ENCODE data around the gene MT3. TPM values are rescaled to one million over a fixed set of nuclear protein-coding genes. Genes with fewer than 3 reads are reported as not detected.
A peak's percentile ranks its signal among the peaks of the same experiment; 100 is the strongest.

Gene MT3
- total and polyA plus RNA-seq, 2 of the 13 experiments (the other 11 are each of a cell fraction or from before 2014, with no cell fraction given), result not detected

GRCh38 chr16:56628486-56629350 is 39.4 kb downstream of the MT3 start:
- DNase-seq (ENCODE audit: low spot score) (peak; percentile 26), FAIRE-seq (peak; percentile 81), ATAC-seq (no peak)
- no peaks in the 10 kb centered on the region for H3K79me2 ChIP-seq (ENCODE audit: insufficient read depth, low read length)
- CTCF ChIA-PET (ENCODE audit: low intra/inter-chr PET ratio, low total read pairs), result no interaction called here
- H2AFZ ChIP-seq (ENCODE audit: low read length), result no peak overlapping the region
- no TSS peak for BruUV-seq (replicated peaks)
- no peak overlapping the region for H3K9ac ChIP-seq (ENCODE audit: insufficient read depth, low read depth, low read length)
- H3K4me1 ChIP-seq (ENCODE audit: insufficient read depth, low read length), result peaks cover 51% of the 10 kb centered on the region
- POLR2A ChIA-PET, result no interaction called here
- no peak overlapping the region for H3K27ac ChIP-seq (ENCODE audit: extremely low read length, insufficient read depth, low read length)
- H3K9me3 ChIP-seq (ENCODE audit: low read length), result no peaks in the 10 kb centered on the region
- no peak overlapping the region for H3K4me2 ChIP-seq (ENCODE audit: low read depth, low read length)
- H3K4me3 ChIP-seq (replicated peaks in 1 of 3; ENCODE audit: insufficient read depth in 1 of 3, low read depth in 2 of 3, low read length in 3 of 3), result no peak overlapping the region
- intact Hi-C loops (cut with micrococcal nuclease; ENCODE audit: unreplicated experiment), result no loop called here
- H4K20me1 ChIP-seq (ENCODE audit: insufficient read depth, low read length), result no peaks in the 10 kb centered on the region
- no peaks in the 10 kb centered on the region for H3K36me3 ChIP-seq (replicated peaks in 1 of 2; ENCODE audit: control insufficient read depth in 1 of 2, insufficient read depth in 2 of 2, low read length in 2 of 2)
- in situ Hi-C loops (cut with HindIII; ENCODE audit: extremely low pct_ligation_motif_present, low pct_unique_long_range_greater_than_20kb), result no loop called here
- WGBS (ENCODE audit: low lambda C conversion rate), result 32% methylated on average over 9 of the region's 9 CpGs
- peaks cover 6 to 59% of the 10 kb centered on the region in 2 experiments; a peak in 4 of 5 replicates for H3K27me3 ChIP-seq (ENCODE audit: control insufficient read depth in 1 of 2, insufficient read depth in 2 of 2, low read length in 2 of 2)
- TF ChIP-seq ZFX (CRISPR knock-in tag; IDR thresholded peaks at IDR 0.05; ENCODE audit: low read depth) (0 out of 2 replicates have a peak, but pooled peaks have one; percentile 26), SRSF4 (IDR thresholded peaks at IDR 0.05; ENCODE audit: low read depth, low read length, poor library complexity, severe bottlenecking) (no peak), CTCF (CRISPR knock-in tag; IDR thresholded peaks at IDR 0.05) (peak; percentile 64), ZBTB37 (CRISPR knock-in tag; IDR thresholded peaks at IDR 0.05) (no peak), ZNF205 (CRISPR knock-in tag; IDR thresholded peaks at IDR 0.05) (no peak), ZNF121 (CRISPR knock-in tag; IDR thresholded peaks at IDR 0.05) (0 out of 2 replicates have a peak, but pooled peaks have one; percentile 36), ZNF33A (CRISPR knock-in tag; IDR thresholded peaks at IDR 0.05; ENCODE audit: borderline replicate concordance) (no peak), SOX6 (IDR thresholded peaks at IDR 0.05) (no peak), SOX6 (CRISPR knock-in tag; IDR thresholded peaks at IDR 0.05) (no peak), USF2 (IDR thresholded peaks at IDR 0.05; ENCODE audit: low read depth, low read length) (no peak), USF2 (CRISPR knock-in tag; IDR thresholded peaks at IDR 0.05; ENCODE audit: borderline replicate concordance) (no peak), ZNF292 (CRISPR knock-in tag; IDR thresholded peaks at IDR 0.05; ENCODE audit: borderline replicate concordance, low read depth) (no peak), HMGA1 (CRISPR knock-in tag; conservative IDR thresholded peaks at IDR 0.05) (no peak), ZNF598 (CRISPR knock-in tag; IDR thresholded peaks at IDR 0.05; ENCODE audit: borderline replicate concordance) (no peak), TSC22D2 (CRISPR knock-in tag; IDR thresholded peaks at IDR 0.05; ENCODE audit: borderline replicate concordance) (no peak), ZNF337 (CRISPR knock-in tag; IDR thresholded peaks at IDR 0.05; ENCODE audit: borderline replicate concordance, low read depth) (no peak), TEAD3 (CRISPR knock-in tag; optimal IDR thresholded peaks at IDR 0.05; ENCODE audit: borderline replicate concordance) (peak; percentile 17), ZNF326 (CRISPR knock-in tag; IDR thresholded peaks at IDR 0.05; ENCODE audit: borderline replicate concordance) (no peak), CHCHD3 (CRISPR knock-in tag; IDR thresholded peaks at IDR 0.05) (no peak)

All from HepG2 (cell line).